Suprapubic skin (tissue), 4 donors: Measurements from ENCODE around the gene EXT2. TPM values are rescaled to one million over a fixed set of nuclear protein-coding genes. Genes with fewer than 3 reads are reported as not detected.
A peak's percentile ranks its signal among the peaks of the same experiment; 100 is the strongest.

Source experiments
- DNase-seq, 2 donors: peaks; one replicate each; pipeline ENCODE4 v3.0.0-alpha.2; 2019; ENCODE audit warnings: low spot score in 2 of 2
- H3K27ac ChIP-seq: fragments of 200-600 bp; sonication (generic); one replicate; pipeline ENCODE4 v1.5.1; 2019
- H3K27me3 ChIP-seq: fragments of 200-600 bp; sonication (generic); one replicate; pipeline ENCODE4 v1.5.1; 2019
- H3K36me3 ChIP-seq: fragments of 200-600 bp; sonication (generic); one replicate; pipeline ENCODE4 v1.5.1; 2019
- H3K4me1 ChIP-seq: fragments of 200-600 bp; sonication (generic); one replicate; pipeline ENCODE4 v1.5.1; 2019
- H3K4me3 ChIP-seq: fragments of 200-600 bp; sonication (generic); one replicate; pipeline ENCODE4 v1.5.1; 2019; ENCODE audit warnings: mild to moderate bottlenecking
- H3K9me3 ChIP-seq: fragments of 200-600 bp; sonication (generic); one replicate; pipeline ENCODE4 v1.5.1; 2019
- CTCF ChIP-seq, 2 donors: fragments of 200-600 bp in 1 of 2; fragments of 450-650 bp in 1 of 2; sonication (generic) in 1 of 2; IDR thresholded peaks; one replicate each; pipeline ENCODE4 v1.5.1; 2016 to 2019; ENCODE audit warnings: antibody characterized with exemption in 2 of 2, mild to moderate bottlenecking in 1 of 2, moderate library complexity in 1 of 2
- EP300 ChIP-seq: sonication (generic); formaldehyde crosslinking; IDR thresholded peaks from one replicate; pipeline ENCODE4 v1.6.1; 2017; ENCODE audit warnings: antibody characterized with exemption
- POLR2A ChIP-seq, 2 donors: fragments of 450-650 bp; IDR thresholded peaks; one replicate each; pipeline ENCODE4 v1.6.1; 2017; ENCODE audit warnings: antibody characterized with exemption in 2 of 2, mild to moderate bottlenecking in 2 of 2, moderate library complexity in 2 of 2
- POLR2AphosphoS5 ChIP-seq, 3 donors: sonication (generic); formaldehyde crosslinking; IDR thresholded peaks; one replicate each; pipeline ENCODE4 v1.6.1; 2017; ENCODE audit warnings: antibody characterized with exemption in 3 of 3
- WGBS: methylation state at CpG from one replicate; pipeline ENCODE4 v1.1.5; 2018; 5-methylcytosine and 5-hydroxymethylcytosine counted together
- total RNA-seq, 4 donors: library from RNA; depleted of rRNA; stranded (reverse); fragments of >200 nt; gene quantifications; one replicate each; pipeline ENCODE4 v1.1.0, GENCODE V29; 2016

EXT2 gene
- total RNA-seq, 4 donors from 2014 or later = 66.3 to 82.0 (median 72.4) TPM

- no peak for TF ChIP-seq POLR2AphosphoS5 (IDR thresholded peaks at IDR 0.05)
- TF ChIP-seq EP300 = no peak
- no peak for TF ChIP-seq POLR2A (IDR thresholded peaks at IDR 0.05)
- TF ChIP-seq CTCF (IDR thresholded peaks at IDR 0.05) = no peak
- Histone ChIP-seq H3K36me3 (peaks cover 79% of the 10 kb centered on the region), H3K4me3 (no peak overlapping the region), H3K9me3 (no peaks in the 10 kb centered on the region), H3K27me3 (no peaks in the 10 kb centered on the region), H3K4me1 (no peaks in the 10 kb centered on the region), H3K27ac (no peak overlapping the region)
- WGBS = 89% methylated on average over 7 of the region's 8 CpGs
- DNase-seq = no peak
Observed at GRCh38 chr11:44127130-44127529, 31.7 kb downstream of the EXT2 start.

- WGBS = 91% methylated on average over 3 of the region's 3 CpGs
- no peaks in the 10 kb centered on the region for H3K9me3 ChIP-seq
- no peak for DNase-seq
- no peak overlapping the region for H3K27ac ChIP-seq
- peaks cover 85% of the 10 kb centered on the region for H3K36me3 ChIP-seq
- TF ChIP-seq POLR2A (IDR thresholded peaks at IDR 0.05) (no peak), POLR2AphosphoS5 (IDR thresholded peaks at IDR 0.05) (no peak), EP300 (no peak), CTCF (IDR thresholded peaks at IDR 0.05) (no peak)
- H3K4me3 ChIP-seq = no peak overlapping the region
- H3K4me1 ChIP-seq = no peaks in the 10 kb centered on the region
- H3K27me3 ChIP-seq = no peaks in the 10 kb centered on the region
Observed at GRCh38 chr11:44128729-44129128, 33.3 kb downstream of the EXT2 start.

GRCh38 chr11:44130751-44131150 is 35.3 kb downstream of the EXT2 start:
- DNase-seq = no peak
- Histone ChIP-seq H3K4me1 (no peaks in the 10 kb centered on the region), H3K27ac (no peak overlapping the region), H3K9me3 (no peaks in the 10 kb centered on the region), H3K36me3 (peaks cover 75% of the 10 kb centered on the region), H3K27me3 (no peaks in the 10 kb centered on the region), H3K4me3 (no peak overlapping the region)
- TF ChIP-seq POLR2AphosphoS5 (IDR thresholded peaks at IDR 0.05) = no peak
- TF ChIP-seq EP300 = no peak
- no peak for TF ChIP-seq POLR2A (IDR thresholded peaks at IDR 0.05)
- no peak for TF ChIP-seq CTCF (IDR thresholded peaks at IDR 0.05)
- WGBS = 81% methylated on average over 6 of the region's 6 CpGs

GRCh38 chr11:44133335-44133946 is 38.0 kb downstream of the EXT2 start:
- no peaks in the 10 kb centered on the region for H3K27me3 ChIP-seq
- no peak overlapping the region for H3K27ac ChIP-seq
- 97% methylated on average over 1 of the region's 1 CpG for WGBS
- no peak for TF ChIP-seq POLR2A (IDR thresholded peaks at IDR 0.05)
- peak in 1 of 2 donors; percentile 31 for TF ChIP-seq CTCF (IDR thresholded peaks at IDR 0.05)
- H3K4me3 ChIP-seq = no peak overlapping the region
- H3K36me3 ChIP-seq = peaks cover 56% of the 10 kb centered on the region
- H3K4me1 ChIP-seq = no peaks in the 10 kb centered on the region
- H3K9me3 ChIP-seq = no peaks in the 10 kb centered on the region
- DNase-seq = no peak

- TF ChIP-seq POLR2A (IDR thresholded peaks at IDR 0.05) (no peak), POLR2AphosphoS5 (IDR thresholded peaks at IDR 0.05) (no peak), CTCF (IDR thresholded peaks at IDR 0.05) (no peak), EP300 (no peak)
Observed at GRCh38 chr11:44134625-44135024, 39.1 kb downstream of the EXT2 start.

More at GRCh38 chr11:44134625-44135024, 39.1 kb downstream of the EXT2 start:
- 80% methylated on average over 1 of the region's 1 CpG for WGBS
- Histone ChIP-seq H3K27me3 (no peaks in the 10 kb centered on the region), H3K9me3 (no peaks in the 10 kb centered on the region), H3K27ac (no peak overlapping the region), H3K4me3 (no peak overlapping the region), H3K4me1 (no peaks in the 10 kb centered on the region), H3K36me3 (peaks cover 44% of the 10 kb centered on the region)
- no peak for DNase-seq
